ENCODE results near the gene ANKMY1.

DNA sequence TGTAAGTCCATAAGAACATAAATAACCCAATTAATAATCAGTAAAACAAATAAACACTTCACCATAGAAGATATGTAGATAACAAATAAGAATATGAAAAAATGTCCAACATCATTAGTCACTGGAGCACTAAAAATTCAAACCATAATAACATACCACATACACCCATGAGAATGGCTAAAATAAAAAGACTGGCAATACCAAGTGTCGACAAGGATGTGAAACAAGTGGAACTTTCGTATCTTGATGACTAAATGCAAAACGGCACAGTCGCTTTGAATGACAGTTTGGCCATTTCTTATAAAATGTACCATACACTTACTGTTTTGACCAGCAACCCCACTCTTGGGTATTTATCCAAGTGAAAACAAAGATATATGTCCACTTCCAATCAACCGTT, 26.8 kb downstream of the ANKMY1 start:
- TF ChIP-seq, protein P1, sequence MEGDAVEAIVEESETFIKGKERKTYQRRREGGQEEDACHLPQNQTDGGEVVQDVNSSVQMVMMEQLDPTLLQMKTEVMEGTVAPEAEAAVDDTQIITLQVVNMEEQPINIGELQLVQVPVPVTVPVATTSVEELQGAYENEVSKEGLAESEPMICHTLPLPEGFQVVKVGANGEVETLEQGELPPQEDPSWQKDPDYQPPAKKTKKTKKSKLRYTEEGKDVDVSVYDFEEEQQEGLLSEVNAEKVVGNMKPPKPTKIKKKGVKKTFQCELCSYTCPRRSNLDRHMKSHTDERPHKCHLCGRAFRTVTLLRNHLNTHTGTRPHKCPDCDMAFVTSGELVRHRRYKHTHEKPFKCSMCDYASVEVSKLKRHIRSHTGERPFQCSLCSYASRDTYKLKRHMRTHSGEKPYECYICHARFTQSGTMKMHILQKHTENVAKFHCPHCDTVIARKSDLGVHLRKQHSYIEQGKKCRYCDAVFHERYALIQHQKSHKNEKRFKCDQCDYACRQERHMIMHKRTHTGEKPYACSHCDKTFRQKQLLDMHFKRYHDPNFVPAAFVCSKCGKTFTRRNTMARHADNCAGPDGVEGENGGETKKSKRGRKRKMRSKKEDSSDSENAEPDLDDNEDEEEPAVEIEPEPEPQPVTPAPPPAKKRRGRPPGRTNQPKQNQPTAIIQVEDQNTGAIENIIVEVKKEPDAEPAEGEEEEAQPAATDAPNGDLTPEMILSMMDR (IDR thresholded peaks at IDR 0.05; ENCODE audit: insufficient read depth, low read length), result no peak
- TF ChIP-seq POLR2AphosphoS5 (IDR thresholded peaks at IDR 0.05; ENCODE audit: low read depth), result no peak
